ENCODE data around the gene KDM2A.

DNA sequence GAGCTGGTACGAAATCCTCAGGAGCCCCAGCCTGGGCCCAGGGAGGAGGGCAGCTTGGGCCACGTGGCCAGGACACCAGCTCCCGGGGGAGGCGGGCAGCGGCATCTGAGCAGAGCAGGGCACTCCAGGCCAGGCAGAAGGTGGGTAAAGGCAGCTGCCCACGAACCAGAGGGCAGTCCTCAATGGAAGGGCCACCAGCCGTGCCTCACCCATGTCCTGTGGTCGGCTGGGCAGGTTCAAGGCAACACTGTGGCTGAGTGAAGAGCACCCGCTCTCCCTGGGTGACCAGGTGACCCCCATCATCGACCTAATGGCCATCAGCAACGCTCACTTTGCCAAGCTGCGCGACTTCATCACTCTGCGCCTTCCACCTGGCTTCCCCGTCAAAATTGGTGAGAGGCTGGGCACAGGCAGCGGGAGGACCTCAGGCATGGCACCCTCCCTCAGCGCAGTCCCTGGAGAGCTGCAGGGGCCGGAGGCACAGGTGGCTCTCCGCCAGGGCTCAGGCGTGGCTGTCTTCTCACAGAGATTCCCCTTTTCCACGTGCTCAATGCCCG, 181.8 kb downstream of the KDM2A start:
- no peak for TF ChIP-seq POLR2A (IDR thresholded peaks at IDR 0.05; ENCODE audit: extremely low read depth, insufficient read length)
- TF ChIP-seq CTCF (IDR thresholded peaks at IDR 0.05; ENCODE audit: low read depth, low read length): no peak

Data from NB4 (cell line).